Neural progenitor cell (in vitro differentiated cells): ENCODE results near the gene LRPAP1. TPM values are rescaled to one million over a fixed set of nuclear protein-coding genes. Genes with fewer than 3 reads are reported as not detected.
"Not testable (repeated sequence)": the region's sequence is repeated elsewhere in the genome, so short reads cannot be mapped to it uniquely, and the experiment has no call there.

Source experiments
- DNase-seq: peaks from one replicate; pipeline ENCODE4 v3.0.0-alpha.2; 2016; ENCODE audit warnings: low spot score
- H2AFZ ChIP-seq: fragments of 200-600 bp; sonication (generic); replicated peaks from 2 replicates; pipeline ENCODE4 v1.6.1; 2016; ENCODE audit warnings: antibody characterized with exemption
- H3F3A ChIP-seq: fragments of 200-600 bp; sonication (generic); 2 replicates; pipeline ENCODE4 v1.6.1; 2016; ENCODE audit warnings: antibody characterized with exemption, low read depth
- H3K27ac ChIP-seq: fragments of 200-600 bp; sonication (generic); 2 replicates; pipeline ENCODE4 v1.5.1; 2016; ENCODE audit warnings: mild to moderate bottlenecking
- H3K27me3 ChIP-seq: fragments of 200-600 bp; sonication (generic); 2 replicates; pipeline ENCODE4 v1.6.1; 2016; ENCODE audit warnings: mild to moderate bottlenecking, moderate library complexity
- H3K36me3 ChIP-seq: fragments of 200-600 bp; sonication (generic); 2 replicates; pipeline ENCODE4 v1.5.1; 2016
- H3K4me1 ChIP-seq: fragments of 200-600 bp; sonication (generic); 2 replicates; pipeline ENCODE4 v1.6.1; 2016; ENCODE audit warnings: mixed run types
- H3K4me2 ChIP-seq: fragments of 200-600 bp; sonication (generic); 2 replicates; pipeline ENCODE4 v1.6.1; 2016
- H3K4me3 ChIP-seq: fragments of 200-600 bp; sonication (generic); 2 replicates; pipeline ENCODE4 v1.5.1; 2016
- H3K79me2 ChIP-seq: fragments of 200-600 bp; sonication (generic); 2 replicates; pipeline ENCODE4 v1.6.1; 2016; ENCODE audit warnings: low read depth
- H3K9ac ChIP-seq: fragments of 200-600 bp; sonication (generic); 2 replicates; pipeline ENCODE4 v1.6.1; 2016
- H3K9me3 ChIP-seq: fragments of 200-600 bp; sonication (generic); 2 replicates; pipeline ENCODE4 v1.5.1; 2016; ENCODE audit warnings: low read depth
- H4K20me1 ChIP-seq: fragments of 200-600 bp; sonication (generic); 2 replicates; pipeline ENCODE4 v1.6.1; 2016; ENCODE audit warnings: low read depth
- H3K27ac Mint-ChIP-seq: 3 replicates; pipeline ENCODE4 v1.8.0; 2021; ENCODE audit warnings: mixed read lengths
- H3K27me3 Mint-ChIP-seq: 2 replicates; pipeline ENCODE4 v1.8.0; 2022; ENCODE audit warnings: low read depth, mild to moderate bottlenecking, inconsistent platforms, moderate library complexity, mixed read lengths; ENCODE audit not compliant: insufficient read depth
- H3K36me3 Mint-ChIP-seq: 3 replicates; pipeline ENCODE4 v1.8.0; 2021; ENCODE audit warnings: mixed read lengths
- H3K4me1 Mint-ChIP-seq: 3 replicates; pipeline ENCODE4 v1.8.0; 2021; ENCODE audit warnings: mixed read lengths
- H3K4me3 Mint-ChIP-seq: 3 replicates; pipeline ENCODE4 v1.8.0; 2021; ENCODE audit warnings: mild to moderate bottlenecking, moderate library complexity, mixed read lengths
- H3K9me3 Mint-ChIP-seq: 3 replicates; pipeline ENCODE4 v1.8.0; 2020; ENCODE audit warnings: mixed read lengths
- total RNA-seq: library from RNA; depleted of rRNA; stranded (reverse); fragments of >200 nt; gene quantifications from 2 replicates; pipeline ENCODE4 v1.2.3, GENCODE V29; 2015; ENCODE audit warnings: low replicate concordance
- TF ChIP-seq, protein P1 (sequence below): fragments of 200-600 bp; sonication (generic); IDR thresholded peaks from 2 replicates; pipeline ENCODE4 v1.5.1; 2017; ENCODE audit warnings: antibody characterized with exemption, mild to moderate bottlenecking

Gene LRPAP1
- total RNA-seq, 1 donor from 2014 or later, result 48.3 TPM

GRCh38 chr4:3558514-3558836, 26.3 kb upstream of the LRPAP1 start:
- not testable (repeated sequence) for H3K27ac Mint-ChIP-seq, H3F3A ChIP-seq, H3K4me3 ChIP-seq, DNase-seq, H3K4me3 Mint-ChIP-seq, H3K79me2 ChIP-seq, H3K4me2 ChIP-seq, H3K27me3 ChIP-seq, H3K9ac ChIP-seq, H2AFZ ChIP-seq, H3K4me1 Mint-ChIP-seq, H3K27ac ChIP-seq, H3K9me3 Mint-ChIP-seq, H3K9me3 ChIP-seq, H3K36me3 ChIP-seq, H4K20me1 ChIP-seq, H3K36me3 Mint-ChIP-seq, H3K4me1 ChIP-seq
- peaks cover 19% of the 10 kb centered on the region for H3K27me3 Mint-ChIP-seq

GRCh38 chr4:3557676-3558513, 25.7 kb upstream of the LRPAP1 start:
- H4K20me1 ChIP-seq, H3K27me3 ChIP-seq, H3K9me3 ChIP-seq, H3K4me2 ChIP-seq, H3F3A ChIP-seq, H3K9me3 Mint-ChIP-seq, DNase-seq, H3K4me3 Mint-ChIP-seq, H3K4me3 ChIP-seq, H3K27ac ChIP-seq, H3K79me2 ChIP-seq, H2AFZ ChIP-seq, H3K36me3 Mint-ChIP-seq, H3K4me1 ChIP-seq, H3K36me3 ChIP-seq, H3K4me1 Mint-ChIP-seq, H3K9ac ChIP-seq: not testable (repeated sequence)
- peak overlapping the region; percentile 66 for H3K27ac Mint-ChIP-seq
- H3K27me3 Mint-ChIP-seq, result peaks cover 19% of the 10 kb centered on the region

- not testable (repeated sequence) for H3K36me3 Mint-ChIP-seq, H3F3A ChIP-seq, H3K4me1 ChIP-seq, H3K4me3 Mint-ChIP-seq, H3K79me2 ChIP-seq, H4K20me1 ChIP-seq, H3K27ac ChIP-seq, H3K9me3 ChIP-seq, H3K27ac Mint-ChIP-seq, H3K4me3 ChIP-seq, H3K9me3 Mint-ChIP-seq, DNase-seq, H3K27me3 ChIP-seq, H3K4me2 ChIP-seq, H3K4me1 Mint-ChIP-seq, H3K36me3 ChIP-seq, H3K9ac ChIP-seq, H2AFZ ChIP-seq
- peaks cover 19% of the 10 kb centered on the region for H3K27me3 Mint-ChIP-seq
Measured at GRCh38 chr4:3557088-3557492, 24.9 kb upstream of the LRPAP1 start.

GRCh38 chr4:3556244-3556867, 24.1 kb upstream of the LRPAP1 start:
- not testable (repeated sequence) for H4K20me1 ChIP-seq, H3K4me3 Mint-ChIP-seq, H3K4me1 Mint-ChIP-seq, H3K4me3 ChIP-seq, H3K36me3 Mint-ChIP-seq, H3K9me3 Mint-ChIP-seq, H3K27me3 ChIP-seq, H3K9ac ChIP-seq, H3K4me1 ChIP-seq, H3K9me3 ChIP-seq, H3F3A ChIP-seq, H3K36me3 ChIP-seq, H3K27ac ChIP-seq, H2AFZ ChIP-seq, H3K79me2 ChIP-seq, H3K4me2 ChIP-seq, H3K27ac Mint-ChIP-seq
- DNase-seq, result peak; percentile 40
- H3K27me3 Mint-ChIP-seq, result peaks cover 19% of the 10 kb centered on the region
- TF ChIP-seq, protein P1, sequence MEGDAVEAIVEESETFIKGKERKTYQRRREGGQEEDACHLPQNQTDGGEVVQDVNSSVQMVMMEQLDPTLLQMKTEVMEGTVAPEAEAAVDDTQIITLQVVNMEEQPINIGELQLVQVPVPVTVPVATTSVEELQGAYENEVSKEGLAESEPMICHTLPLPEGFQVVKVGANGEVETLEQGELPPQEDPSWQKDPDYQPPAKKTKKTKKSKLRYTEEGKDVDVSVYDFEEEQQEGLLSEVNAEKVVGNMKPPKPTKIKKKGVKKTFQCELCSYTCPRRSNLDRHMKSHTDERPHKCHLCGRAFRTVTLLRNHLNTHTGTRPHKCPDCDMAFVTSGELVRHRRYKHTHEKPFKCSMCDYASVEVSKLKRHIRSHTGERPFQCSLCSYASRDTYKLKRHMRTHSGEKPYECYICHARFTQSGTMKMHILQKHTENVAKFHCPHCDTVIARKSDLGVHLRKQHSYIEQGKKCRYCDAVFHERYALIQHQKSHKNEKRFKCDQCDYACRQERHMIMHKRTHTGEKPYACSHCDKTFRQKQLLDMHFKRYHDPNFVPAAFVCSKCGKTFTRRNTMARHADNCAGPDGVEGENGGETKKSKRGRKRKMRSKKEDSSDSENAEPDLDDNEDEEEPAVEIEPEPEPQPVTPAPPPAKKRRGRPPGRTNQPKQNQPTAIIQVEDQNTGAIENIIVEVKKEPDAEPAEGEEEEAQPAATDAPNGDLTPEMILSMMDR, result peak; percentile 35

GRCh38 chr4:3555459-3556070, 23.3 kb upstream of the LRPAP1 start:
- not testable (repeated sequence) for H3K4me1 Mint-ChIP-seq, H3K27me3 ChIP-seq, H3K27ac Mint-ChIP-seq, H3K4me3 Mint-ChIP-seq, H3K9me3 ChIP-seq, H3K79me2 ChIP-seq, H3K4me3 ChIP-seq, H3K27ac ChIP-seq, DNase-seq, H3K4me1 ChIP-seq, H4K20me1 ChIP-seq, H3K36me3 ChIP-seq, H3F3A ChIP-seq, H2AFZ ChIP-seq, H3K4me2 ChIP-seq, H3K36me3 Mint-ChIP-seq, H3K9ac ChIP-seq, H3K9me3 Mint-ChIP-seq
- H3K27me3 Mint-ChIP-seq, result peaks cover 19% of the 10 kb centered on the region

GRCh38 chr4:3551366-3551765, 19.1 kb upstream of the LRPAP1 start:
- DNase-seq, H3K27me3 ChIP-seq, H3F3A ChIP-seq, H3K27ac Mint-ChIP-seq, H3K27ac ChIP-seq, H2AFZ ChIP-seq, H4K20me1 ChIP-seq, H3K9me3 ChIP-seq, H3K36me3 Mint-ChIP-seq, H3K79me2 ChIP-seq, H3K4me3 Mint-ChIP-seq, H3K4me3 ChIP-seq, H3K36me3 ChIP-seq, H3K9me3 Mint-ChIP-seq, H3K4me1 Mint-ChIP-seq, H3K9ac ChIP-seq, H3K4me1 ChIP-seq, H3K4me2 ChIP-seq: not testable (repeated sequence)
- peaks cover 11% of the 10 kb centered on the region for H3K27me3 Mint-ChIP-seq

DNA sequence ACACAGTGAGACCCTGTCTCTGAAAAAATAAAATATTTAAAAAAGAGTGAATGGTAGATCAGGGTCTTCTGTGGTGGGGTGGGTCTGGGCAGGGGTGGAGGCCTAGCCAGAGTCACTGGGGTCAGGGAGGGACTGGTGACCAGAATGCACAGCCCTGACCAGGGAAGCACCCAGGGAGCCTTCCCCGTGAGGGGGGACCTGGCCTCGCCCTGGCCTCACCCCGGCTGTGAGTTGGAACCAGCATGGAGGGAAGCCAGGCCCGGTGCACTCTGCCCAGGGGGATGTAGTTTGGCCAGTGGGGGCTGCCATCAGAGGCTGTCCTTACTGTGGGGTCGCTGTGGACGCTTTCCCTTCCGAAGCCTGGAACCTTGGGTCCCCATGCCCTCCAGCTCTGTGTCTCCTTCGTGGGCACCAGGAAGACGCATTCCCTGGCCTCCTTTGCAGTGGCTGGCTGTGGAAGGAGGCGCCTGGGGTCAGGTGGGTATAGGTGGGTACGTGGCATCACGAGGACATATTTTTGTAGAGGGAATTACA, 18.6 kb upstream of the LRPAP1 start:
- H3F3A ChIP-seq, H3K36me3 ChIP-seq, H2AFZ ChIP-seq, H3K36me3 Mint-ChIP-seq, H3K27ac ChIP-seq, H3K4me1 ChIP-seq, DNase-seq, H3K27me3 ChIP-seq, H3K9me3 ChIP-seq, H3K4me3 Mint-ChIP-seq, H3K27ac Mint-ChIP-seq, H3K4me1 Mint-ChIP-seq, H3K4me3 ChIP-seq, H3K79me2 ChIP-seq, H3K4me2 ChIP-seq, H3K9me3 Mint-ChIP-seq, H3K9ac ChIP-seq, H4K20me1 ChIP-seq: not testable (repeated sequence)
- peaks cover 11% of the 10 kb centered on the region for H3K27me3 Mint-ChIP-seq
